NCI-H1930 (cell line): ENCODE measurements around the gene UBAC2.

Experiments
- DNase-seq, 2 experiments: peaks; one replicate each; lab custom pipeline; 2025; lab: John Stamatoyannopoulos, UW

UBAC2 gene

DNA sequence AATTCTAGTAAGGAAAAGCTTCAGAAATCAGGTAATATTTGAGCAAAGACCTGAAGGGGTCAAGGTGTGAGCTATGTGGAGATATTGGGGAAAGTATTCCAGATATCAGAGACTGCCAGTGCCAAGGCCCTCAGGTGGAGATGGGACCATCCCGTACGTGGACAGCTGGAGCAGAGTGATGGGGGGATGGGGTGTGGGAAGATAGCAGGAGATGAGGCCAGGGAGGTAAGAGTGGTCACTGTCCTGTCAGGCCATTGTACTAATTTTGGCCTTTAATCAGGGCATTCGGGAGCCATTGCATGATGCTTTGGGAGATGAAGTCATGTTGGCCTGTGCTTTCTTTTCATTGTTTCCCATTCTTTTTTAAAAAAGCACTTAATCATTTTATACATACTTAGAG lies 70.6 kb downstream of the UBAC2 start:
- no peak for DNase-seq

DNA sequence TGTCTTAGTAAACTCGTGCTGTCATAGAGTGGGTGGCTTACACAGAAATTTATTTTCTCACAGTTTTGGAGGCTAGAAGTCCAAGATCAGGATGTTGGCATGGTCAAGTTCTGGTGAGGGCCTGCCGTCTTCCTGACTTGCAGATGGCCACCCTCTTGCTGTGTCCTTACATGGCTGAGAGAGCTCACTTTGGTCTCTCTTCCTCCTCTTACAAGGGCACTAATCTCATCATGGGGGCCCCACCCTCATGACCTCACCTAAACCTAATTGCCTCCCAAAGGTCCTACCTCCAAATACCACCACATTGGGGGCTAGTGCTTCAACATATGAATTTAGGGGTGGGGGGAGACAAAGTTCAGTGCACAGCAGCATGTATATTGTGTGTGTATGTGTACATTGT lies 71.8 kb downstream of the UBAC2 start:
- no peak for DNase-seq

DNA sequence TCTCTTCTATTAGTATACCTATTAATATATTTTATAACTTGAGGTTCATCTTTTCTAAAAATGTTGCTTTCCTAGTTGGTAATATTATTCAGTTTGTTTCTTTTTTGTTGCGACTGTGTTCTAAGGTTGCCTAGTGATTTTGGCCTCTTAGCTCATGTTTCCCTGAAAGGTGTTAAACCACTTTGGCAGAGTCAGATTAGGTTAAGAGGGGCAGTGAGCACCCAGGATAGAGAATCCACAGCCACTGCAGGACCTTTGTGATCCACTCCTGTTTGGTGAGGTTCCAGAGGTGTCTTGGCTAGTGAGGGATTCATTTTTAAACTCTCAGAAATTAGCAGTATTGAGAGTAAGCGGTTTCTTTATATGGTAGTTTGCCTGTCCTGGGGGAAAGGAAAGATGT lies 72.5 kb downstream of the UBAC2 start:
- DNase-seq, result no peak

DNA sequence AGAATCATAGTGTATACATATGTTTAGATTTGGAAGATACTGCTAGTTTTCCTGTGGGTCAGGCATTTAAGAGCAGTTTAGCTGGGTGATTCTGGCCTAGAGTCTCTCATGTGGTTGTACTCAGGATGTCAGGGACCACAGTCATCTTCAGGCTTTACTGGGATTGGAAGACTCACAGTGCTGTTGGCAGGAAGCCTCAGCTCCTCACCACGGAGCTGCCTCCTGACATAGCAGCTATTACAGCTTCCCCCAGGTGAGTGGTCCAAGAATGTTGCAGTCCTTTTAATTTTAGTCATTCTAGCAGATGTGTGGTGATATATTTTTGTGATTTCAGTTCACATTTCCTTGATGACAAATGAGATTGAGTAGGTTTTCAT lies 74.4 kb downstream of the UBAC2 start:
- no peak for DNase-seq

DNA sequence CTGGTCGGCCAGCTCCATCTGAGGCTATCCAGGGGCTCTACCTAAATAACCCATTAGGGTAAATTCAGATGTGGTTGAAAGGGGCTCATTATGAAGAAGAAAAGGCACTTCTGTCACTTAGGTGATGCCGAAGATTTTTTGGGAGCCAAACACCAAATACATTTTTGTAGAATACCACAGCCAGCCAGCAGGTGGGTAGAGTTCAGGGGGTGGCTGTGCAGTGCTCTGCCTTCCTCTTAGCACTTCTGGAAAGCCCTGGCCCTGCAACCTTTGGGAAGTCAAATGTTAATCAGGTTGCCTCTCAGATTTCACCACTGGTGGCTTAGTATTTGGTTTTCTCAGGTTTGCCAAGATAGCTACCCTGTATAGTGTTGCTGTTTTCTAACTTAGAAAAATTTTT lies 76.1 kb downstream of the UBAC2 start:
- no peak for DNase-seq

DNA sequence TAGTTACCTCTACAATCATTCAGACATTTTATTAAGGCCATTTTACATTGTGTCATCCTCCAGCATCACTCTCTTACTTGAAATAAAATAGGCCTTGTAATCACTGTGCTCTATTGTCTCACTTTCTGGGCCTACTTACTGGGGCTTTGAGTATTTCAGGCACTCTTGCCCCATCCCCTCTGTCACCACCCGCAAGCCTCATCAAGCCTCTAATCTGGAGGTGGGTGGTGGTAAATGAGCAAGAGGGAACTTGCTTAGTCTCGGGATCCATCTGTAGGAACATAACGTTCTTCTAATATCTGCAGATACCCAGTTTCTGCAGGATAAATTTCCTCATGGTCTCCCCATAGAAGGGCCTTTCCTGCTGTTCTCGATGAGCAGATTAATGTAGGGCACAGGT lies 77.0 kb downstream of the UBAC2 start:
- DNase-seq, result no peak

DNA sequence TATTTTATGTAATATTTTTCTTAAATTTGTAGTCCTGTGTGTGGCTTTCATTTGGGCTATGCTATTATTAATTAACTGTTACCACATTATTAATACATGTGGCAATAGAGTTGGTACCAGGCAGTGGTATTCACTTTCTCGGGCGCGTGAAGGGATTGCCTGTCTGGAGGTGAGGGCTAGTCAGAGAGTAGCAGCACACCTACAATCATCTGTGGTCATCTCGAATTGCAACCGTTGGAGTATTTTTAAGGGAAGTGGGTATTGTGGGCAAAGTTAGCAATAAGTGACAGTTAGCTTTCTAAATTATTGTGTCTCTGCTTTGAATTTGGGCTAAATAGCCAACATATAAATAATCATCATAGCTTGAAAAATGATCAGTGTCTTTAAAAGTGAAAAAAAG lies 77.5 kb downstream of the UBAC2 start:
- DNase-seq, result no peak

DNA sequence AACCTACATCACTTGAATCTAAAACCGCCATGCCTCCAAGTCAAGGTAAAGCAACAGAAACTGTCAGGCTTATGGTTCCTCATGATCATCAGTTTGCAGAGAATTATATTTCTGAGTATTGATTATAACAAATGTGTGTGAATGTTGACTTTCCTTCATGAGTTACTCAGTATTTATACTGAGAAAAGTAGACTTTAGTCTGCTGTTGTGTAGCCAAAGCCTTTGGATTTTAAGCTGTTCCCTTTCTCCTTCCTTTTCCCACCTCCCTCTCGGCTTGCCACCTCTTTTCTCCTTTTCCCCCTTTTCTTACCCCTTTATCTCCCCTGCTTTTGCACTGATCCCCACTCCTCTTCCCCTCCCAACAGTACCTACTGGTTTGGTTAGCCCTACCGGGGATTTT lies 78.2 kb downstream of the UBAC2 start:
- no peak for DNase-seq

DNA sequence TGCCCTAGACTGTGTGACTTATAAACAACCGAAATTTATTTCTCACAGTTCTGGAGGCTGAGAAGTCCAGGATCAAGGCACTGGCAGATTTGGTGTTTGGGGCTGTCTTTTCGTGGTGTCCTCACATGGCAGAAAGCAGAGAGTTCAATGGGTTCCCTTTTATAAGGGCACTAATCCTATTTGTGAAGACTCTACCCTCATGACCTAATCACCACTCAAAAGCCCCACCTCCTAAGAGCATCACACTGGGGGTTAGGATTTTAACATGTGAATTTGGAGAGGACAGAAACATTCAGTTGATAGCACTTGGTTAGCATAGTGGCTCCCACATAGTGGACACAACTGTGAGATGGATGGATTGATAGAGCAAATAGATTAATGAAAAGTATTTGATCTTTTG lies 79.0 kb downstream of the UBAC2 start:
- no peak for DNase-seq

DNA sequence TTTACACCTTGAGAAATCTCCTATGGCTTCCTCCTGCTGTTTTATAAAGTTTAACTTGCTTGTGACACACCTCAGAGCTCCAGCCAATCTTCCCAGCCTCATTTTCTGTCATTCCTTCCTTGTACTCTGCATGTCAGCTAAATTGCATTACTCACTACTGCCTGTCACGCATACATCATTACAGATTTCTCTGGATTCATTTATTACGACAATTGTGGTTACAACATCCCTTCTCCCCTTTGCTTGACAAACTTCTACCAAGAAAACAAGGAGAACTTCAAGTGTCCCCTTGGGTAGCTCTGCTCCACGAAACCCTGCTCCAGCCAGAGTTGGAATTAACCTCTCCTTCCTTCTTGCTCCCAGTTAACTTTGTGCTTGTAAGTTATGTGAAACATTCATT lies 79.5 kb downstream of the UBAC2 start:
- DNase-seq, result no peak

DNA sequence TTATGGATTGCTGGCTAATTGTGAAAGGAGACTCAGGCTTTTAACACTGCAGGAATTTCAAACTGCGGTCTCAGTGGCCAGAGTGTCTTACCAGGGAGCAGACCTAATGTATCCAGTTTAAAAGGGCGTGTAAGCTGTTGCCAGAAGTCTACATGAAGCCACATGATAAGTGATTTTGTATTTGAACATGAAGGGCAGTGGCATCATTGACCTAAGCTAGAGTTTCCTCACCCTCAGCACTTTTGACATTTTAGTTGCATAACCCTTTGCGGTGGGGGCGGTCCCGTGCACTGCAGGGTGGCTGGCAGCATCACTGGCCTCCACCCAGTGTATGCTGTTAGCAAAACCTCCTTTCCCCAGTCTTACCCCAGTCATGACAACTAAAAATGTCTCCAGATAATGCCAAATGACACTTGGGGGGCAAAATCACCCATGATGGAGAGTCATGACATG lies 81.2 kb downstream of the UBAC2 start:
- DNase-seq, result no peak

DNA sequence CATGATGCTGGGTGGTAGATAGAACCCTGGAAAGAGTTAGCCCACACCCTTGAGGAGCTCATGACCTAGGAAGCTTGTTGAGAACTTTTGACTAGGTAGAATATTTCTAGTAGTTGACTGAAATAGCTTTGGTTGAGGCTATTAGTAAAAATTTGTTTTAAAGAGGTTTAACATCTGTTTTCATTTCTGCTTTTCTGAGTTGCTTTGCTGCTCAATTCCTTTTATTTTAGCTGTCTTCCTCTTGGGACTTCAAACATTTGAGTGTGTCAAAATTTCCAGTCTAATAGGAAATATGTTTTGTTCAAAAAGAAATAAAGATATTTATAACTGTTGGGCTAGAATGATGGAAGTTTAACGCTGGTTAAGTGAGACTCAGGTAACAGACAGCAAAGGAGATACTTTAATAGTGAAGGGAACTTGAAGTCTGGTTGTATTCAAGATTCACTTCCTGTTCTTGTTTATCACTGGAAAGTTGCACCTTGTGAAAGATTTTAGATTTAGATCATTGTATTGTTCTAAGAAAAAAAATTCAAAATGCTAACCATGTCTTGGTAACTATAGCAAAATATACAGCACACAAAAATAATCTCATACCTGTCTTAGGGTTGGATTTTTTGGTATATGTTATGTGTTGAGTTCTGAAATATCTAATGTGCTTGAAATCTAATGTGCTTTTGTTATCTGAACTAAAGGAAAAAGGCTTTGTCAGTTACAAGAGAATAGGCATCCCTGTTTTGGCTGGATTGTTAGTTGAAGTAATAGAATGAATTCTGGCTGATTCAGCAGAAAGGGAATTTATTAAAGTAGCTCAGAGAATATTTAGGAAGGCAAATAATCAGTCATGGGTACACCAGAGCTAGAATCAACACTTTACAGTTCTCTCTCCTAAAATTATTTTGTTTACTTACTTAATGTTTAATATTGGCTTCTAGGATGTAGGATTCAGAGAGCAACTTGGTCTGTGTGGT lies 81.9 kb downstream of the UBAC2 start:
- DNase-seq, result no peak

DNA sequence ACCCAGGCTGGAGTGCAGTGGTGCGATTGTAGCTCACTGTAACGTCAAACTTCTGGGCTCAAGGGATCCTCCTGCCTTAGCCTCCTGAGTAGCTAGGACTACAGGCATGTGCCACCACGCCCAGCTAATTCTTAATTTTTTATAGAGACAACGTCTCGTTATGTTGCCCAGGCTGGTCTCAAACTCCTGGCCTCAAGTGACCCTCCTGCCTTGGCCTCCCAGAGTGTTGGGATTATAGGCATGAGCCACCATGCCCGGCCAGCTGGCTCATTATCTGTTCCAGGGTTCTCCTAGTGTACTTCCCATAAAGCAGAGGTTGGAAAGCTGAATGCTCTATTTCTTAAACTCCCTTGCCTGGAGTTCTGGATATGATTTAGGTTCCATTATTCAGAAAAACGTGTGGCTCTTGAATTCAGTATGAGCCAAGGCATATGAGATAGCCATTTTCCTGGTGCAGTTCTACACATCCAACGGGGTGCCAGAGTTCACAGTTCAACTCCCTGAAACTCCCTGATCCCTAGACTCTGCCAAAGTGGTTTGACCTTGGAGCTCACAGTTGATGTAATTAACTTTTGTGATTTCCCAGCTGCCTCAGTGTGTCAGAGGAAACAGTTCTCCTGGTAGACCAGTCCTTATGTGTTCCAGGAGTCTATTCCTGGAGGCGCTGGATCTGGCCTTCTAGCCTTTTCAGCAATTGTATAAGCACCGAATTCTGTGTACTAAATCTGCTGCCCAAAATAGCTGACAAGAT lies 85.0 kb downstream of the UBAC2 start:
- no peak for DNase-seq

DNA sequence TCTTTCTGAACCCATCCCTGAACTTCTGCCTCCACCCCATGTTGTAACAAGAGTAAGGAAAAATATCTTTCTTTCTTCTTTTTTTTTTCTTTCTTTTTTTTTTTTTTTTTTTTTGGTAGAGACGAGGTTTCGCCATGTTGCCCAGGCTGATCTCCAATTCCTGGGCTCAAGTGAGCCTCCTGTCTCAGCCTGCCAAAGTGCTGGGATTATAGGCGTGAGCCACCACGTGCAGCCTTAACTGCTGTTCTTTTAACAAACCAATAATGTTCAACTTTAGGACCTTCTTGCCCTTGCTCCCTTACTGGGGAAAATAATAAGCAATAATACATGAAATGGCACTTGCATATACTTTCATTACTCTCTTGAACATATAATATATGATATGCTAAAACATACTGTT lies 86.9 kb downstream of the UBAC2 start:
- DNase-seq, result no peak

DNA sequence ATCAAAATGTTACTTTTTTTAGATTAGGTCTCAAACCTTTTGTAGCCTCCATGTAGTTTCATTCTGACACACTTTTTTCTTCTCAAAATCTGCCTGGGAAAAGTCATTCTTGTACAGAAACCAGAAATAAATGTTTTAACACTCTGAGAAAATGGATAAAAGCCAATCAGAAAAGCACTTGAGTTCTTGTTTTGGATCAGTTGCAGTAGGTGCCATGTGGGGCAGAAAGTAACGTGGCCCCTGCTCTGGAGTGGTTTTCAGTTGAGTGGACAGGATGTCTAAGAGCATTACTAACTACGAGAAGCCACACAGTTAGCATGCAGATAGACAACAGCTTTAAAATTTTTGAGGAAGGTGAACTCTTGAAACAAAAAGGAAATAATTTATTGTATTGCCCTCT lies 87.4 kb downstream of the UBAC2 start:
- DNase-seq, result no peak

DNA sequence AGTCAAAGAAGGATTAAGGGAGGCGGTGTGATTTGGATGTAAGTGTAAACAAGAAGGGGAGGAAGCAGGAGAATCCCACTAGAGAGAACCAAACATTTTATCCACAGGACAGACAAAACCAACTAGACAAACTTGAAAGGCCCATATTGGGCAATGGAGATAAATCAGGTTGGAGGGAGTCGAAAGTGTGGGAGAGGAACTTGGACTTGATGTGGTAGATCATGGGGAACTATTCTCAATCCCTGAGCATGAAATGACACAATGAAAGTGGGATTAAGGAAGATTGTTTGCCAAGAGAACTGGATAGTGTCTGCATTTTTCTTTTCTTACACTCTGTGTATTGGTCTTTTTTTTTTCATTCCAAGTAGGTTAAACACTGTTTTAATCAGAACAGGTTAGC lies 88.6 kb downstream of the UBAC2 start:
- no peak for DNase-seq

DNA sequence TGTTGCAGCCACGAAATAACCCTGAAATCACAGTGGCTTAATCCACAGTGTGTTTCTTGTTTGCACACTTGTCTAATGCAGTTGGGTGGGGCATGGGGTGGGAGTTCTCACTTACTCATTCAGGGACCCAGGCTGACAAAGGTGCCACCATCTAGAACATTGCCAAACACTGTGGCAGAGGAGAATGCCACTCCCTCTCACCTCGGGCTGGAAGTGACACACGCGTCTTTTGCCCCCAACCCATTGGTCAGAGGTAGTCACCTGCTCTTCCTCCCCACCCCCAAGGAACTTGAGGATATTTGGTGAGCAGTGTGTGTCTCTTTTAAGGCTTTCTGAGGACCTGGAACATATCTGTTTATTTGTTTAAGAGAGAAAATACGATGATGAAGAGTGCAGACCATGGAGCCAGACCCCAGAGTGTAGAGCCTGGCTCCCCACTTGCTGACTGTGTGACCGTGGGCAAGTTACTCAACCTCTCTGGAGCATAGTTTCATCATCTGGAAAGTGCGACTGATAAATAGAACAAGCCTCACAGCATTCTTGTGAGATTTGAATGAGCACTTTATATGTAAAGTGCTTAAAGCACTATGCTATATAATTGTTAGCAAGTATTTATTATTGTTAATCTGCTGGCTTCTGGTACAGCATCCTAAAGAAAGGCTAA lies 89.2 kb downstream of the UBAC2 start:
- no peak for DNase-seq

DNA sequence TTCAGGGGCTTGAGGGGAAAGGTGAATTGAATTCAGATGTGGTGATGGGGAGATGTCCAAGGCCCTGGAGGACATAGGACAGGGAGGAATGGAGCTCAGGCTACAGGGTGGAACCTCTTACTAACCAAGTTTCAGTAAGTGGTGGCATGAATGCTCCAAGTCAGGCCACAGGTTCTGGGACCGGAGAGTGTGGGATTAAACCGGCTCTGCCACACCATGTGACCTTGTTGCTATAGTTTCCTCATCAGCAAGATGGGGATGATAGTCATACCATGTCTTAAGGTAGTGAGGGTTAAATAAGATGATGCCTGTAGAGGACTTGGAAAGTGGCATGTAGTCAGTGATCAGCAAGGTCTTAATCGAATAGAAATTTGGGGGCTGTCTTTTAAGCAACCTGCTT lies 90.2 kb downstream of the UBAC2 start:
- DNase-seq, result no peak

DNA sequence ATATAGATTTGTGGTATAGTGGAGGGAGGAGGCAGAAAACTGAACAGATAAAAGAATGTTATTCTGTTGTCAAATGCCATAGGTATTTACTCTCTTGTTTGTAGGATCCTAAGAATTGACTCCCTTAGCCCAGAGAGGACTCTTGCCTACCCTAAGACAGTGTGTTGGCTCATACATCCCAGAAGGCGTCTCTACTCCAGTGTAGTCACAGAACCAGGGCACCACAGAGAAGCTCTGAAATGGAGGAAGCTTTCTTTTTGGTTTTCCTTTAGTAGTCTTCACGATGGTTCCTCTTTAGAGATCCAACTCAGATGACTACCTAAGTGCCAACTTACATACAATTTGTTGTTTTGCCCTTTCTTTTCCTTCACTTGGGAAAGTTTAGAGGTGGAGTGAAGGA lies 92.5 kb downstream of the UBAC2 start:
- no peak for DNase-seq

DNA sequence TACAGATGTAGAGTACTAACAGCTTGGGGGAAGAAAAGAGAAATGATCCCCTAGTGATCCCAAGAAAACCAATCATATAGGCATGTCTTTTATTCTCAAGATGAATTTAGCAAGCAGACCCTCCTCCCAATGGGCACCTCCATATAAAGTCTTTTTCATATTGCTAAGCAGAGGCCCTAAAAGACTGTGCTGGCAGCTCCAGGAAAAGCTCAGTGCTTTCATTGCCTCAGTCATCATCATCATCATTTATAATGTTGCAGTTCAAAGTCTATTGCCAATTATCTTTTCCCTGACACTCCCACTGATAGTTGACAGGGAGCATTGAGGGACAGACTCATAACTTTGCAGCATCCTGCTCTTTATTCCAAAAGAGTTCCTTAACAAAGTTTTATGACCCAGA lies 93.5 kb downstream of the UBAC2 start:
- DNase-seq, result no peak

DNA sequence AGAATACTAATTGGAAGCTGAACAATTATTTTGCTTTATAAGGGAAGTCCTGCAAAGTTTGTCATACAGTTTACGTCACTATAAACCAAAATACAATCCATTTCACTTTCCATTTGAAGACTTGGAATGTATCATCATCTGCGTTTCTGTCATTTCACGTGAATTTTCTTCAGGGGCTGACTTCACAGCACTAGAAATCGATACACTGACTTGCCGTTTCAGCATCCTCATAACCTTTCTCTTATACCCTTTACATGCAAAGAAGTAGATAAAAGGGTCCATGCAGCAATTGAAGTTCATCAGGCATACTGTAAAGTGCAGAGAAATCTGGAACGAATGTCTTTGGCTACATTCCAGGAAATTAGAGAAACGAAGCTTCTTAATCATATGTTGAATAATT lies 94.3 kb downstream of the UBAC2 start:
- DNase-seq, result no peak

DNA sequence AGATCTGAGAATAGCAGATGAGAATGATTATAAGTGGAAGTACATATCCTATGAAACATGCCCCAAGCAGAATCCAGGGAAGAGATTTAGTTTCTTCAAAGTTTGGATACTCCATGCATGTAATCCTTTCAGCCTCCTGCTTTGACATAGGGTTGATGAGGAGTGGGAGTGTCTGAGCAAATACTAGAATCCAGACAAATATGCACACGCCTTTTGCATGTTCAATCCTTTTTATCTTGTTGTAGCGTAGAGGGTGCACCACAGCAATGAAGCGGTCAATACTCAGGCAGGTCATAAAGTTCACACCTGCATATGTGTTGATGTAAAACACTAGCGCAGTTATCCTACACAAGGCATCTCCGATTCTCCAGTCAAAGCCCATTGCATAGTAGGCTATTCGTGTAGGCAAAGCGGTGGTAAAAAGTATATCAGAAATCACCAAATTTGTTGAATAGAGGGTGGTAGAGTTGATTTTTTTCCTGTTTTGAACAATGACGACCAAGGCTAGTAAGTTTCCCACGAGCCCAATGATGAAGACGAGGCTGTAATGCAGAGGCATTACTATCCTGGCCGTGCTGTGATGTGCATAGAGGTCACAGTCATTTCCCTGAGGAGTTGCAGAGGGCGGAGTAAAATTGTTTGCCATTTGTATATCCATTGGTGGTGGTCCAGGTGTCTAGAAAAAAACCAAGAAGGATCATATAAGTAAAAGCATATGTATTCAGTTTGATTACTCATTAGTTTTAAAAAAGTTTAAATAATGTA lies 95.0 kb downstream of the UBAC2 start:
- no peak for DNase-seq
